Measurements from ENCODE around the gene ZNF668. TPM values are rescaled to one million over a fixed set of nuclear protein-coding genes. Genes with fewer than 3 reads are reported as not detected.
A peak's percentile ranks its signal among the peaks of the same experiment; 100 is the strongest.

ZNF668 gene
- total and polyA plus RNA-seq, 2 of the 13 experiments (the other 11 are each of a cell fraction or from before 2014, with no cell fraction given): 3.8 to 9.8 TPM

DNA sequence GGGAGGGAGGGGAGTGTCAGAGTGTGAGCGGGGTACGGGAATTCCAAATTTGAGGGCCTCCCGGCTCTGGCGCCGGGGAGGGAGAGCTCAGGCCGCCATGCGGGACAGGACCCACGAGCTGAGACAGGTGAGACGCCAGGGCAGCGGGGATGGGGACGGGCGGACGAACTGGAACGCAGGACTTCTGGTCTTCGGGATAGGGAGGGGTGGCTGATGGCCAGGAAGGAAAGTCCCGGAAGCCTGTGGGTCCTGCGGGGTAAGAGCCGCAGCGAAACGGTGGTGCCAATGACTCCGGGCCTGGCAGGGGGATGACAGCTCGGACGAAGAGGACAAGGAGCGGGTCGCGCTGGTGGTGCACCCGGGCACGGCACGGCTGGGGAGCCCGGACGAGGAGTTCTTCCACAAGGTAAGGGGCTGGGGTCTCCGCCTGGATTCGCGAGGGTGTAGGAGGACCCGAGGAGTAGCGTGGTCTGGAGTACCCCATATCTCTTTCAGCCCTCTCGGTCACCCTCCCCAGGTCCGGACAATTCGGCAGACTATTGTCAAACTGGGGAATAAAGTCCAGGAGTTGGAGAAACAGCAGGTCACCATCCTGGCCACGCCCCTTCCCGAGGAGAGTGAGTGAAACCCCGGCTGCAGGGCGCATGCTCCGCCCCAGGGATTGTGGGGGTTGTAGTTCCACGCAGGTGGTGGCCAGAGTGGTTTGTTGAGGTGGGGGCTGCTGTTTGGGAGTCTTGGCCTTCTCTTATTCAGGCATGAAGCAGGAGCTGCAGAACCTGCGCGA is 40.1 kb downstream of the ZNF668 start (continued):
- TF ChIP-seq PRDM15 (CRISPR knock-in tag; IDR thresholded peaks at IDR 0.05) (0 out of 2 replicates have a peak, but pooled peaks have one; percentile 47), DNMT1 (CRISPR knock-in tag; IDR thresholded peaks at IDR 0.05) (no peak), KAT7 (CRISPR knock-in tag; IDR thresholded peaks at IDR 0.05; ENCODE audit: borderline replicate concordance) (no peak; the same call in 1 of the 2 replicates), DDIT3 (CRISPR knock-in tag; IDR thresholded peaks at IDR 0.05) (no peak), PPARG (CRISPR knock-in tag; conservative IDR thresholded peaks at IDR 0.05) (0 out of 2 replicates have a peak, but pooled peaks have one; percentile 24), RORA (CRISPR knock-in tag; IDR thresholded peaks at IDR 0.05) (no peak), NBN (conservative IDR thresholded peaks at IDR 0.05) (no peak), ZNF574 (CRISPR knock-in tag; IDR thresholded peaks at IDR 0.05) (peak; percentile 80), ZNF34 (CRISPR knock-in tag; IDR thresholded peaks at IDR 0.05; ENCODE audit: borderline replicate concordance) (no peak), TEAD2 (CRISPR knock-in tag; IDR thresholded peaks at IDR 0.05) (no peak), ZBTB46 (CRISPR knock-in tag; IDR thresholded peaks at IDR 0.05; ENCODE audit: borderline replicate concordance) (no peak), ESRRA (CRISPR knock-in tag; IDR thresholded peaks at IDR 0.05; ENCODE audit: low read depth) (0 out of 2 replicates have a peak, but pooled peaks have one; percentile 35)
- TF ChIP-seq, protein P1, sequence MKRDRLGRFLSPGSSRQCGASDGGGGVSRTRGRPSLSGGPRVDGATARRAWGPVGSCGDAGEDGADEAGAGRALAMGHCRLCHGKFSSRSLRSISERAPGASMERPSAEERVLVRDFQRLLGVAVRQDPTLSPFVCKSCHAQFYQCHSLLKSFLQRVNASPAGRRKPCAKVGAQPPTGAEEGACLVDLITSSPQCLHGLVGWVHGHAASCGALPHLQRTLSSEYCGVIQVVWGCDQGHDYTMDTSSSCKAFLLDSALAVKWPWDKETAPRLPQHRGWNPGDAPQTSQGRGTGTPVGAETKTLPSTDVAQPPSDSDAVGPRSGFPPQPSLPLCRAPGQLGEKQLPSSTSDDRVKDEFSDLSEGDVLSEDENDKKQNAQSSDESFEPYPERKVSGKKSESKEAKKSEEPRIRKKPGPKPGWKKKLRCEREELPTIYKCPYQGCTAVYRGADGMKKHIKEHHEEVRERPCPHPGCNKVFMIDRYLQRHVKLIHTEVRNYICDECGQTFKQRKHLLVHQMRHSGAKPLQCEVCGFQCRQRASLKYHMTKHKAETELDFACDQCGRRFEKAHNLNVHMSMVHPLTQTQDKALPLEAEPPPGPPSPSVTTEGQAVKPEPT (CRISPR knock-in tag; IDR thresholded peaks at IDR 0.05; ENCODE audit: low read depth): no peak
- TF ChIP-seq, protein P2, sequence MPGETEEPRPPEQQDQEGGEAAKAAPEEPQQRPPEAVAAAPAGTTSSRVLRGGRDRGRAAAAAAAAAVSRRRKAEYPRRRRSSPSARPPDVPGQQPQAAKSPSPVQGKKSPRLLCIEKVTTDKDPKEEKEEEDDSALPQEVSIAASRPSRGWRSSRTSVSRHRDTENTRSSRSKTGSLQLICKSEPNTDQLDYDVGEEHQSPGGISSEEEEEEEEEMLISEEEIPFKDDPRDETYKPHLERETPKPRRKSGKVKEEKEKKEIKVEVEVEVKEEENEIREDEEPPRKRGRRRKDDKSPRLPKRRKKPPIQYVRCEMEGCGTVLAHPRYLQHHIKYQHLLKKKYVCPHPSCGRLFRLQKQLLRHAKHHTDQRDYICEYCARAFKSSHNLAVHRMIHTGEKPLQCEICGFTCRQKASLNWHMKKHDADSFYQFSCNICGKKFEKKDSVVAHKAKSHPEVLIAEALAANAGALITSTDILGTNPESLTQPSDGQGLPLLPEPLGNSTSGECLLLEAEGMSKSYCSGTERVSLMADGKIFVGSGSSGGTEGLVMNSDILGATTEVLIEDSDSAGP (CRISPR knock-in tag; IDR thresholded peaks at IDR 0.05; ENCODE audit: borderline replicate concordance): peak; percentile 51; the same call in 1 of the 2 replicates

All from HepG2 (cell line).